Stomach (tissue), 9 donors: Measurements from ENCODE around the gene GALNT18. TPM values are rescaled to one million over a fixed set of nuclear protein-coding genes. Genes with fewer than 3 reads are reported as not detected.

Source experiments
- DNase-seq, 2 donors: peaks; one replicate each; pipeline versions ENCODE4 v3.0.0 to v3.0.0-alpha.2; 2013 to 2019
- H3K27ac ChIP-seq, 5 donors: fragments of 200-600 bp in 4 of 5; sonication (generic) in 4 of 5; one replicate each; pipeline ENCODE4 v1.5.1; 2013 to 2019; ENCODE audit warnings: mild to moderate bottlenecking in 1 of 5, moderate library complexity in 1 of 5
- H3K27me3 ChIP-seq, 3 donors: fragments of 200-600 bp; sonication (generic); one replicate each; pipeline ENCODE4 v1.5.1; 2017 to 2019; ENCODE audit warnings: mixed run types in 1 of 3
- H3K36me3 ChIP-seq, 4 donors: fragments of 200-600 bp; sonication (generic); 1 replicate in 3 of 4; 2 replicates in 1 of 4; pipeline ENCODE4 v1.5.1; 2016 to 2019
- H3K4me1 ChIP-seq, 4 donors: fragments of 200-600 bp; sonication (generic); one replicate each; pipeline ENCODE4 v1.5.1; 2016 to 2019
- H3K4me3 ChIP-seq, 4 donors: fragments of 200-600 bp; sonication (generic) in 3 of 4; one replicate each; pipeline ENCODE4 v1.5.1; 2016 to 2019; ENCODE audit warnings: mild to moderate bottlenecking in 1 of 4
- H3K9me3 ChIP-seq, 4 donors: fragments of 200-600 bp; sonication (generic); one replicate each; pipeline ENCODE4 v1.5.1; 2016 to 2019
- CTCF ChIP-seq, 7 experiments: fragments of 450-650 bp in 4 of 7; fragments of 200-600 bp in 3 of 7; sonication (generic) in 3 of 7; IDR thresholded peaks; one replicate each; pipeline ENCODE4 v1.5.1; 2016 to 2019; ENCODE audit warnings: antibody characterized with exemption in 7 of 7, control low read depth in 2 of 7, mild to moderate bottlenecking in 1 of 7
- EP300 ChIP-seq: sonication (generic); formaldehyde crosslinking; IDR thresholded peaks from one replicate; pipeline ENCODE4 v1.6.1; 2017; ENCODE audit warnings: antibody characterized with exemption
- POLR2A ChIP-seq, 4 donors: fragments of 450-650 bp; IDR thresholded peaks; one replicate each; pipeline ENCODE4 v1.6.1; 2016; ENCODE audit warnings: antibody characterized with exemption in 4 of 4, control low read depth in 2 of 4, mild to moderate bottlenecking in 1 of 4, moderate library complexity in 1 of 4
- POLR2AphosphoS5 ChIP-seq, 3 donors: sonication (generic); formaldehyde crosslinking; IDR thresholded peaks; one replicate each; pipeline ENCODE4 v1.6.1; 2016; ENCODE audit warnings: antibody characterized with exemption in 3 of 3
- WGBS, 5 donors: extraction: QIAGEN DNeasy Blood & Tissue Kit in 3 of 5; methylation state at CpG; one replicate each; pipeline versions ENCODE4 v1.1.5 to v1.1.7; 2013 to 2018; 5-methylcytosine and 5-hydroxymethylcytosine counted together
- intact Hi-C: fragments of 100-400 bp; cut with DNase I; formaldehyde crosslinking; loops from one replicate; pipeline ENCODE4 v1.15.1; 2023; ENCODE audit warnings: low total_unique reads
- polyA plus RNA-seq, 3 donors: library from polyadenylated mRNA; stranded (reverse); fragments of 200-250 nt; gene quantifications; one replicate each; pipeline ENCODE4 v1.2.3, GENCODE V29; 2013
- small RNA-seq, 4 donors: library from RNA; depleted of rRNA; stranded (forward); fragments of <200 nt; gene quantifications; one replicate each; pipeline ENCODE3, GENCODE V24; 2016
- total RNA-seq, 5 donors: library from RNA; depleted of rRNA; stranded (reverse); fragments of >200 nt; gene quantifications; one replicate each; pipeline versions ENCODE4 v1.1.0 to v1.2.3, GENCODE V29; 2014 to 2016
- donor health status: healthy with polysubstance abuse.
- donor health status: Bipolar disorder and iron deficiency.
- donor health status: healthy.

The GALNT18 gene
- total and polyA plus RNA-seq, 8 donors = 0.58 to 16.1 (median 2.7) TPM

- 70 to 100% (median 85%) methylated on average over 1 of the region's 1 CpG for WGBS, 5 donors
- H3K36me3 ChIP-seq = no peaks in the 10 kb centered on the region
- no peaks in the 10 kb centered on the region for H3K27me3 ChIP-seq
- DNase-seq = no peak
- no peaks in the 10 kb centered on the region for H3K4me1 ChIP-seq
- no peak for TF ChIP-seq POLR2A (IDR thresholded peaks at IDR 0.05)
- no peak for TF ChIP-seq POLR2AphosphoS5 (IDR thresholded peaks at IDR 0.05)
- no peak for TF ChIP-seq CTCF (IDR thresholded peaks at IDR 0.05)
- no peak for TF ChIP-seq EP300
- no peaks in the 10 kb centered on the region for H3K9me3 ChIP-seq
- no peak overlapping the region for H3K27ac ChIP-seq
- intact Hi-C loops = no loop called here
- no peak overlapping the region for H3K4me3 ChIP-seq
Observed at GRCh38 chr11:11230087-11230486, 391.7 kb downstream of the GALNT18 start.

- no peak overlapping the region for H3K27ac ChIP-seq
- intact Hi-C loops = no loop called here
- H3K4me3 ChIP-seq = no peak overlapping the region
- no peaks in the 10 kb centered on the region for H3K4me1 ChIP-seq
- no peaks in the 10 kb centered on the region for H3K9me3 ChIP-seq
- no peaks in the 10 kb centered on the region for H3K36me3 ChIP-seq
- 89 to 95% (median 92%) methylated on average over 2 of the region's 2 CpGs for WGBS, 5 donors
- DNase-seq = no peak
- TF ChIP-seq POLR2A (IDR thresholded peaks at IDR 0.05) (no peak), EP300 (no peak), CTCF (IDR thresholded peaks at IDR 0.05) (no peak), POLR2AphosphoS5 (IDR thresholded peaks at IDR 0.05) (no peak)
- no peaks in the 10 kb centered on the region for H3K27me3 ChIP-seq
Observed at GRCh38 chr11:11229647-11230046, 392.2 kb downstream of the GALNT18 start.

- H3K4me1 ChIP-seq = no peaks in the 10 kb centered on the region
- TF ChIP-seq POLR2A (IDR thresholded peaks at IDR 0.05) (no peak), POLR2AphosphoS5 (IDR thresholded peaks at IDR 0.05) (no peak), CTCF (IDR thresholded peaks at IDR 0.05) (no peak), EP300 (no peak)
Observed at GRCh38 chr11:11227296-11228085, 394.3 kb downstream of the GALNT18 start.

More at GRCh38 chr11:11227296-11228085, 394.3 kb downstream of the GALNT18 start:
- no peak for DNase-seq
- no peak overlapping the region for H3K27ac ChIP-seq
- intact Hi-C loops = no loop called here
- H3K27me3 ChIP-seq = no peaks in the 10 kb centered on the region
- no peak overlapping the region for H3K4me3 ChIP-seq
- 81 to 84% (median 82%) methylated on average over 8 of the region's 8 CpGs for WGBS, 5 donors
- H3K36me3 ChIP-seq = no peaks in the 10 kb centered on the region
- no peaks in the 10 kb centered on the region for H3K9me3 ChIP-seq

Small RNA genes lying within 50 kb of the gene (small RNA-seq; reads per million reads assigned to genes)
- gene MIR4299 = 0 reads per million in 4 donors

Other genes with a start within 250 kb of the GALNT18 start
- gene USP47, start 220.0 kb upstream of the GALNT18 start, total RNA-seq = 100 to 1,000 TPM in 2 of 5 donors, 10 to 100 TPM in 3; 35.6 to 200 (median 93.3) TPM
- gene USP47, start 220.0 kb upstream of the GALNT18 start, polyA plus RNA-seq = 10 to 100 TPM; 14.6 to 22.6 (median 16.9) TPM